ENCODE results near the gene SKAP1.
"Not testable (repeated sequence)": the region's sequence is repeated elsewhere in the genome, so short reads cannot be mapped to it uniquely, and the experiment has no call there.

The SKAP1 gene

DNA sequence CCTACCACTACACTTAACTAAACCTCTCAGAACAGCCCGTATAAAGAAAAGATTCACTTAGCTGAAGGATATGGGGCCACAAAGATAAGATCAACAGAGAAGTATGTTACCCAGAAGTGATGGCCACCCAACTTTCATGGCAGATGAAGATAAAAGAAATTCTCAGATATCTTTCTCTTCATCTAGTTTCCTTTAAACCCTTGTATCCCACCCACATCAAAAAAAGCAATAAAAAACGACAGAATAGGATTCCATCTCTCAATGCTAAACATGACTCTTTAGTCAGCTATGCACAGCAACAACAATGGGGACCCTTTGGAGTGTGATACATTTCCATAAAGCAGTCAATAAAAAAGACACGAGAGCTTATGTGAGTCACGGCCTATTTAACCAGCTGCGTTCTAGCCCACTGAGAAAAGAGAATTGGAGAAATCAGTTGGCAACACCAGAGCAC is 235.9 kb downstream of the SKAP1 start:
- DNase-seq = no peak

DNA sequence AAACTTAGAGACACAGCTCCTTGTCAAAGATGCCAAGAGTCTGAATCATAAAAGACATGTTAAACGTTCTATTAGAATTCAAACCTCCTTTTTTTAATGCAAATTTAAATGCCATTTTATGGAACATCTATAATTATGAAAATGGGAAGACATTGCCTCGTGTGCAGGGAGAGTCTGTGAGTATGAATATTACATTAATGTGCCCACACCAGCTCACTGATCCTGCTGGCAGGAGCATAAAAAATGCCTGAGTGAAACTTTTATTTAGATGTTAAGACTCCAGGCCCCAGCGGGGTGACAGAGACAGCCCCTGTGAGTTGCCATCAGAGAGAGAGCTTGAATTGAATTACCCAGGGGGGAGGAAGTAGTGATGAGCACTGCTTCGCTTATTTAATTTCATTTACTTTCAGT is 237.7 kb downstream of the SKAP1 start:
- no peak for DNase-seq

DNA sequence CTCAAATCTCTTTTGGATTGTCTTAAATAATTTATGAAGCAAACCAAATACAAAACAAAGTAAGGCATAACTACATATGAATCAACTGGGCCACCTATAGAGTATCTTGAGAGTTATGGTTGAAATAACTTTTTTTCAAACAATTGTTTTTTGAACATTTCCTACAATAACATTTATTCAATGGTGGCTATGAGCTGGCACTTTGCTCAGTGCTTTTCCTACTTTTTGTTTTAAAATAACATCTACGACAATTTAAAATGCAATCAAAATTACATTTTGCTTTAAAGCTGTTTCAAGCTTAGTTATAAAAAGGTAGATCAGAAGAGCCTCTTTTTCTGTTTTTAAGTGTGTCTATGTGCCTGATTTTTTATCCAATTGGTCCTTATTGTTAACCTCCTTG is 238.7 kb downstream of the SKAP1 start:
- DNase-seq = no peak

DNA sequence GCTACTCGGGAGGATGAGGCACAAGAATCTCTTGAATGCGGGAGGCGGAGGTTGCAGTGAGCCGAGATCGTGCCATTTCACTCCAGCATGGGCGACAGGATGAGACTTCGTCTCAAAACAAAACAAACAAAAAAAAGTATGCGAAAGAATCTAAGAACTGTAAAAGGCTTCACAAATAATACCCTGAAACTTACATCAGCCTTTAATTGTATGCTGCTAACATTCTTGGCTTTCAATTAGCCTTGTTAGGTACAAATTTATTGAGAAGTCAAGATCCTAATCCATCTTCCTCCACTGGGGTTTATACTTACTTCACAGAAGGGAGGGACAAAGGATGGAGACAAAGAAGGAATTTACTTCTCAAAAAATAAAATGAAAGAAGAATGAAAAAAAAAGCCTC is 239.1 kb downstream of the SKAP1 start:
- no peak for DNase-seq

DNA sequence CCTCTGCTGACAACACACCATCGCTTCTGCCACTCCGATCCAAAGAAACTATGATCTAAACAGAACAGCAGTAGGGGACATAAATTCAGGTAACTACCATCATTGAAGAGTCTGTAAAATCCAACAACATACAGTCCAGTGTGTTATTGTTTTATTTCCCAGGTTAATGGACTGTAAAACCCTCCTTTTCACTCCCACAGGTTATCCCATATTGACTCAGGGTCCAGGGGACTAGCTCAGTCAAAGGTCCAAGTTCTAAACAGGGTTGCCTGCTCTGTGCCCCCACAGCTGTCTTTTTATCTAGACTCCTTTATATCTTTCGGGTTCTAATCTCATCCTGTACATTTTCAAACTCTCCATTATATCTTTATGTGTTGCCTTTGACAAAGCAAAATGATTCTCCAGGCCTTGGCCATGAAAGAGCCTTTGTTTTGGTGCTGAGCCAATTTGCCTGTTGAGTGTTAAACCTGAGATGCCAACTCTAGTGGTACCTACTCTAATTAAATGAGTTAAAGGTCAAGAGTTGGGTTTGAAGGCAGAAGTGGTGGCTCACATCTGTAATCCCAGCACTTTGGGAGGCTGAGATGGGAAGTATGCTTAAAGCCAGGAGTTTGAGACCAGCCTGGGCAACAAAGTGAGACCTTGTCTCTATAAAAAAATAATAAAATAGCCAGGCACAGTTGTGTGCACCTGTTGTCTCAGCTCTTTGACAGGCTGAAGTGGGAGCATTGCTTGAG is 242.0 kb downstream of the SKAP1 start:
- no peak for DNase-seq

DNA sequence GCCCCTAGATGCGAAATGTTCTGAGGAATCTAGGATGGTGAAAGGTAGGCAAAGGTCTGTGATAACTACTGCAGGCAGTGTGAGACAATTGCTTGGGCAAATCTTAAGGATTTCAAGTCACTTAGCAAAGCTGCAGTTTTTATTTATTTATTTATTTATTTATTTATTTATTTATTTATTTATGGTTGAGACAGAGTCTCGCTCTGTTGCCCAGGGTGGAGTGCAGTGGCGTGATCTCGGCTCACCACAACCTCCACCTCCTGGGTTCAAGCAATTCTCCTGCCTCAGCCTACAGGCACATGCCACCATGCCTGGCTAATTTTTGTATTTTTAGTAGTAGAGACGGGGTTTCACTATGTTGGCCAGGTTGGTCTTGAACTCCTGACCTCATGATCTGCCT is 243.7 kb downstream of the SKAP1 start:
- DNase-seq = not testable (repeated sequence)

DNA sequence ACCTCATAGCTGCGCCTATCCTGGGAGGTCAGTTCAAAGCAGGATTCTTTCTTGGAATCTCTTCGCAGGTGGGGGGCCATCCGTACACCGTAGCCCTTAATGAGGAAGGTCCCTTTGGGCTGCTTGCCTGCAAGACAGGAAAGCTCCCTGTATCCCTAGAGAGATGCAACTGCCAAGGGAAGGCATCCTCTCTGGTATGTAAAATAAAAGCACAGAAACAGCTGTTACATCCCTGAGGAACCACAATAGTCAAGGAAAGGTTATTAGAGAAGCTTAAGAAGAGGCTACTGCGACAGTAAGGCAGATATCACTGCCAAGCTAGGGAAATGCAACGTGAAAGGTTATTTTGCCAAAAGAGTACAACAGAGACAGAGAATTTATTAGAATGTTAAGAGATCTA is 245.3 kb downstream of the SKAP1 start:
- no peak for DNase-seq

DNA sequence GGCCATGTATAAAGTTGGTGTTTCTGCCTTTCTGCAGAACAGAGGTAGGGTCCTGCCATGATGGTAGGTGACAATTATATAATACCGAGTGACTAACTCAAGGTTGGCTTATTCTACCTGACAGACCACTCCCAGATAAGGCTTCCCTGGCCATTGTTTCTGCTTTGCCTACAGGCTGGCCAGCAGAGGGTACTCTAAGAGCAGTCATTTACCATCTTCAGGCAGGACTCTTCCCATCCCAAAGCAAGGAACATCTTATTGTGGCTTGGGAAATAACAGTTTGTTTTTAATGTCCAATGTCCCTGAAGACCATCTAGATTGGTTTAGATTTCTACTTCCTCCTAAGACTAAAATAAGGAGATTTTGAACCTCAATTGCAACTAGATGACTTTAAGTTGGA is 248.4 kb downstream of the SKAP1 start:
- DNase-seq = no peak

DNA sequence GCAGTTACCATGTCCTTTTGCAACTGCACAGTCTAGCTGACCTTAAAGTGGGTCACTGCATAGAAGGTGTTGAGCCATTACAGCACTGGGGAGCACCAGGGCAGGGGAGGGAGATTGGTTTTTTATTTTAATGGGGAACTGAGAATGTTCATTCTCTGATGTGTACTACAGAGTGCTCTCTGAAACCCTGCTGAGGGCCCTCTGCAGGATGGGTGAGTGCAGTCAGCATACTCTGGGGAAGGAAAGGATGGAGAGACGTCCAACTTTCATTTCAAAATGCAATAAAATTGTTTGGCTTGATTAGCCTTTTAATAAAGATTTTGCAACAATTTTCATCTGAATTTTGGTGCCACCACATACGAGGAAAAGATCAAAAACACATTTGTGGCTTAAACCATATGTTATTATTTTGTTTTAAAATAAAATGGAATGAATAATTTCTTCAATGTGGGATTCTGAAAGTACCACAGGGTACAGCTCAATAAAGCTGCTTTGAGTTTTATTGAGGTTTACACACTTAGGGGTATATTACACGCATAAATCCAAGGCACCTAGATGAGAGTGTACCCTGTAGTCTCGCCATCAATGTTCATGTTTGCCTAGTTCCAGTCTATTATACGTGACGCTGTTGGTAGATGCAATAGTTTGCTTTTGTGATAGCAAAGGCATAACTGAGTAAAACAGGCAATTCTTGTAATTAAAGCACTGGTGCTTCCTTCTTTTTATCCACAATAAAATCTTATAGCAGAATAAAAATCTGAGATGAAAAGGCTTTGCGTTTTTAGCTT is 249.0 kb downstream of the SKAP1 start:
- DNase-seq = no peak

DNA sequence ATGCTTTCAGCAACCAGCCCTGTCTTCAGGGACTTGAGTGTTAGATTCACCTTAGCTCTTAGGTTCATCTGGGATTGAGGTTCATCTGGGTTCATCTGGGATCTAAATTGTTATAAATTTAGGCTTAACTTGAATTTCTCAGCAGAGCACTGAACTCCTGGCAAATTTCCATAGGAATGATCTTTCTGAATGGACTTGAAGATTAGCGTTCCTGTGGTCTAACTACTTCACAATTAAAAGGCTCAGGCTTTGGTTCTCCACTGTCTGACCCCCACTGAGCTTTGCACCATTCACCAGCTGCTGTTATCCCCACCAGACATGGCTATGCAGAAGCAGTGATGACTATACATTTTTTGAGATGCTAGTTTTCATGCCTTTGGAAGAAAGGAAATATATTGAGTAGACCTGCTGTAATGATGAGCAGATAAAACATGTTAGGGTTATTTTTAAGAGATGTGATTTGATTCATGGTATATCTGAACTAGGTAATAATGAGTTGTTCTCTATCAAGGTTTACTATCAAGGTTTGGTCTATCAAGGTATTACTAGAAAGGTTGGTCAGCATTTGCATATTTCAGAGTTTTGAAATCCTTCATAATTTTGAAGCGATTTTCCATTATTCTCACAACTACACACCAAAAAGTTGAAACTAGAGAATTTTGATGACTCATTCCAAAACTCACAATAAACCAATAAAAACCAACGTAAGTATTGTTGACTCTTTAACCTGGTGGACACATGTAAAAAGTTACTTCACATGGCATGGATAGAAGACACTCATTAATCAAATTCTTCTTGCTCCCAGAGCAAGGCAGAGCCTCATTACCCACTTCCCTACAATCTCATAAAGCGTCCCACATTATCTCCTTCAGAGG is 250.7 kb downstream of the SKAP1 start:
- no peak for DNase-seq

DNA sequence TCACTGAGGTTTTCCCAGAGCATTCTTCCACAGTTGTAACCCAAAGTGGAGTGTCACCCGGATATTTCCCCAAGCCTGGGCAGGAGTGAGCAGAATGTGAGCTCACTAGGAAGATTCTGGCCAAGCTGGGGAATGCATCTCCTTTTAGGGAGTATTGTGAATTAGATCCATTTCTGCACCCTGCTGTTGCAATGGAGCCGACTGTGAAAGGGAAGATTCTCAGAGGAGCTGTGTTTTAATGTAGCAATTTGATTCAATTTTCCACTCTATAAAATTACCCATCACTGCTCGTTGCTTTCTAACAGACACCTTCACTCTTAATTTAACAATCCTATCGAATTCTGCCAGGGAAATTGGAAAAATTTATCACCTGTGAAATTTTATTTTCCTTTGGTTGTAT is 251.7 kb downstream of the SKAP1 start:
- DNase-seq = no peak

DNA sequence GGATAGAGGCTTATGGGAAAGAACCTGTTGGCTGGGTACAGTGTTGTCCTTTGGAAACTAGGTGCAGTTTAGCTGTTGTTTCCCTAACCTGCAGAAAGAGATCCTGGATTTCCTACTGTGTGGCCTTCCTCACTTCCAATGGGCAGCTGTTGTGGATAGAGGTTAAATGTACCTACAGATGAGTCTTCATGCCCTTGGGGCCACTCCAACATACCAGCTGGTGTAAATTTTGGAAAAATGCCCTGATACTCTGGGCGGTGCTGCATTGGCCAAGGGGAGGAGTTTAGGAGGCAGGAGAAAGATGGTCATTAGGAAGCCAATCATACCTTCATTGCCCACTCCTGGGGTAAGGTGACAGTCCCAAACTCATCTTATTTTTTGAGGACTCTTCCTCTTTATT is 252.2 kb downstream of the SKAP1 start:
- DNase-seq = no peak

DNA sequence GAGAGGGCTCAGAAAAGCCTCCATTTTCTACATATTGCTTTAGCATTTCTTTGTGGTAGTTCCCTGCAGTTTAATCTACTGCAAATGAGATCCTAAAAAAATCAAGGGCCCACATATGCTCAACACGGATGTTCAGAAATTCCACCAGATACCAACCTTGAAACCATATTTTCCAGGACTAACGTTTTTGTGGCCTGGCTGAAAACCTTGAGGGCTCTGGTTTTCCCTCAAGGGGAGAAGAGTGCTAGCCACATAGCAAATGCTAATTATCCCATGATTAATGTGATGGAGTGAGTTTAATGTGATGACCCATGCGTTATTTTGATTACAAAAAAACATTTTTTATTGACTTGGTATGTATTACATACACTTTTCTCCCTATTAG is 253.6 kb downstream of the SKAP1 start:
- DNase-seq = no peak

DNA sequence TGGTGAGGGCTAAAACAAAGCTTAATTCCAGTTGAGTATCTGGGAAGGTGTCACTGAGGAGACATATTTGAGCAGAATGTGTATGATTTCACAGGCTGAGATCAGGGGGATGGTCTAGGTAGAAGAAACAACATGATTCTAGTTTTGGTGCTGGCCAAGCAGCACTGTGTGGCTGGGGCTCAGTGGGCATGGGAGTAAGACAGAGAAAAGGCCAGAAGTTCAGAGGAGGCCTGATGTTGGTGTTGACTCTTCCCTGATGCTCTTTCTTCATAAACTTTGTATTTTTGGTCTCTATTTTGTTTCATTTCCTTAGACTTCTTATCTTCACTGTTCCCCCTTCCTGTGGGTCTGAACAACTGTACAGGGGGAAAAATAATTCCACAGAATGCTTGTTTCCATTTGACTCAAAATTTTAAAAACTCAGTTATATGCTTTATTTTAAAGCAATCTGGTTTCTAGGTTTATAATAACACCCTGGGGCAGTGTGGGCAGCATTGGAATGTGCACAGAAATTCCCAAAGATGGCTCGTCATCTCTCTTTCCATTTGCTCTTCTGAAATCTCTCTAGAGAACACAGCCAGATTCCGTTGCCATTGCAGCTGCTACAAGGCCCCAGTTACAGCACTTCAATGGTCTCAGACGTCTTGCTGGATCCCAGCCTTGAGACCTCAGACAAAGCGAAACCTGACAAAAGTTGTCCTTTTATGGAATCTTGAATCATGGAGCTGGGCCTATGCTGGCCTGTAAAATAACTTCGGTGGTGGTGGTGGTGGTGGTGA is 254.1 kb downstream of the SKAP1 start:
- DNase-seq = no peak

DNA sequence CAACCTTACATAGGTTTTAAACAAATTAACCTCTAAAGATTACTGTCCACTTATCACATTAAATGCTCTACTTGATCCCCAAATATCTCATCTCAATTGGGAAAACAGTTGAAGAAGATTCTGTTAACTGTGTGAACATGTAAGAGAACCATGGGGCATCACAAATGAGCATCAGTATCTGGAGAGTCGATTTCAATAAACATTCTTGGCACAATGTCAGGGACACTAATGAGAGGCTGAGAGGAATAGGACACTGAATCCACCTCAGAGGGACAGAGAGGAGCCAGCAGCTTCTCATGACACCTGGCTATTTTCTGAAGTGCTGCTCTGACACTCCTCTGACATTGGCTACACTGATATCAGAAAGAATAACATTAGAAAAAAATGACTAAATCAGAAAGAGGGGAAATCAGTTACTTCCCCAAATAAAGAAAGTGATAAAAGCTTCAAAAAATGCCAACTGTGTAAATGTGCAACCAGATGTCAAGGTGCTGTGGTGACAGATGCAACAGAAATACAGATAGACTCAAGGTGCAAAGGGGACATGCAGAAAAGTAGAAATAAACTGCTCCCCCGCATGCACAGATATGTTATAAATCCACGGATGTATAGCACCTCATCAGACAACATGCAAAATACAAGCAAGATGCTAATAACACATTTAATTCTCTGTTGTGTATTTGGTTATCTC is 255.0 kb downstream of the SKAP1 start:
- no peak for DNase-seq

DNA sequence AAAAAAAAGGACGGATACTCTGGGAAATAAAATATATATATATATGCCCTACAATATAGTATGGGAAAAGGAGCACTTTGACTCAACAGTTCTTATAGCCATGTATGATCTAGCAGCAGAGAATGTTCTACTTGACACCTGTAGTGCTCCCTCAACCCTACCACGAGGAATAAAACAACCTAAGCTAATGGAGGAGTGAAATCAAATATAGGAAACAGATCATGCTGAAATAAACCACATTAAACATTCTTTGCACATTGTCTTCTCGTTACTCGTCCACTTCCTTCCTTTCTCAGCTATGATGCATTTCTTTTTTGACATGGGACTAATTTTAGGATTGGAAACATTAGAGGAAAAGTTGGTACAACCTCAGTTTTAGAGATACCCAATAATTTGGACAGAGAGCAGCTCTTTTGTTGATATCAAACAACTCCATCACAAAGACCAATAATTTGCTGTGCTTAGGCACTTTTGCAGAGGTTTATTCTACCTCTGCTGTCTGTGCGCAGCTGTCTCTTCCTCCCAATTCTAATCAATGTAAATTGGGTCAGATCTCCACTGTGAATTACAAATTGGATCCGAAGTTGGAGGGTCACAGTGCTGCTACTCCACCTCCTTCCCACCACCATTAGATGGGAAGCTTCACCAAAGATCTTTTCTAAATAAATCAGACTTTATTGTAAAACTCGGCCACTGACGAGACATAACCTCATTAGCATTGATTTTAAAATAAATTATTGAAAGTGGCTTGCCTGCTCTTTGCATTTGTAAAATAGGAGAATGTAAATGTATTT is 256.6 kb downstream of the SKAP1 start:
- no peak for DNase-seq

DNA sequence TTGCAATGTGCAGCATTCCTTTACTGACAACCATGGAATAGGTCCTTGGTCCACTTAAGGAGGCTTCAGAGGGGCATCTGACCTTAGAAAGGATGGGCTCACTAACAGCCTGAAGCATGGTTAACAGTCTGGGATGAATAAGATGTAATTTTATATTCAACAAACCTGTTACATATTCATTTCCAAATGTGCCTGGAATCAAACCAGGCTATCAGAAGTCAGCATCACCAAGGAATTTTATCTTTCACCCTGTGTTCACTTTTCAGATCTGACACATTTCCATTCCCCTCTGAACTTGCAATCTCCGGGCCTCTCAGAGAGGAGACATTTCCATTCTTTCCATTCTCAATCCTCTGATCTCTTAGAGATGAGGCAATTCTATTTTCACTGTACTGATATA is 260.1 kb downstream of the SKAP1 start:
- DNase-seq = no peak

DNA sequence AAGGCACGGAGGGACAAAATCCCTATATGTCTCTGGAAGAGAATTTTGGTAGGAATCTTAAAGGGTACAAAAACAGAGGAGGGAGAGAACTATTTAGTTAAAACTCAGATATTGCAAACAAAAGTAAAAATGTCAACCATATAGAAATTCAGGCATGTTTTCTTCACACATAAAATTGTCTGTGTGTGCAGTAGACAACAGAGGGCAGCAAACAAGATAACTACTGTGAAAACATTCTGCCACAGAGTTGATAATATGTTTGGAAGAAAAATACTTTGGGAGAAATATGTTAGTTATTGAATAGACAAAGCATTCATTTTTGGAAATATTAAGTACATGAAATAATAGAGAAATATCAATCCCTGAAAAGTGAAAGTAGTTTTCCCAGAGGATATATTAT is 266.2 kb downstream of the SKAP1 start:
- no peak for DNase-seq

DNA sequence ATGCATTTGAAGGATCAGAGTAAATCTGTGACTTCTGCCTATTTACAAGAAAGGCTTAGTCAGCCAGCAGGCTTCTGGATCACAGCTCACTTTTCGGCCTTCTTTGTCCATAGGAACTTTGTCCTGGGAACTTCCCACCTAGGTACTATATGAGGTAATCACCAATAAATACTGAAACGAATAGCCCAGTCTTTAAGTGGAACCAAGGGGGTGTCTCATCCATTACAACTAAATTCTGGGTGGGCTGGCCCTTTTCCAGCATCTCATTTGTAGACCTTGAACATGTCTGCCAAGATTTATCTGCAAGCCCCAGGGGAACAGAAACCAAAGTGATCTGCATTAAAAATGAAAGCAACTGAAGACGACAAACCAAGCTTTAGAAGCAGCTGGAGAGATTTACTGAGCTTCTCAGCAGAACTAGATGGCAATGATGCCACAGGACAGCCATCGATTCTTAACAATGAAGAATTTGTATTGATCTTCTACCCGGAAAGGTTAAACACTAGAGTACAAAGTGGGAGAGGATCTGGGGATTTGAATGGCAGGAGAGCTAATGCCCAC is 267.0 kb downstream of the SKAP1 start:
- DNase-seq = no peak

DNA sequence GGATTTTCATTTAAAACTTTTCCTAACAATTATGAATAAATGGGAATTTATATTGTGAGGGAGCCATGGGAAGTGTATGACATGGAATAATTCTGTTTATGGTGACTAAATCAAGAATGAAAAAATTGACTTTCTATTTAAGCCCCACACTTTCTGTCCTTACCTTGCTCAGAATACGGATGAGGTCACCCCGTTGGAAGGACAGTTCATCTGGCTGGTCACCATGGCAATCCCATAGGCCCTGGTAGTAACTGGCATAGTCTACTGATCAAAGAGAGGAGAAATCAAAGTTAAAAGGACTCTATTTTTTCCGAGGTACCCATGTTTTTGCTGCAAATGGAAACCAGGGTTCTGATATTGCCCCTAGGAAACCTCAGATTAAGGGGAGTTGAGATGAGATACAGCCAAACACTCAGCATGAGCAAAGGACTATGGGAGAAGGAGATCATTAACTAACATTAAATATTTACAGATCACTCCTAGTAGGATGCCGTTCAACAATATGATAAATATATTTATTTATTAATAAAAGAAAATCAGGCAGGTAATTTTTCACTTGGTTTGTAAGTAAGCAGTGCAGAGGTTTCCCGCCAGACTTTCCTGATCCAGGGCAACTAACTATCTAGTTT is 267.6 kb downstream of the SKAP1 start:
- no peak for DNase-seq
